ENCODE measurements around the gene RALA.

RALA gene

DNA sequence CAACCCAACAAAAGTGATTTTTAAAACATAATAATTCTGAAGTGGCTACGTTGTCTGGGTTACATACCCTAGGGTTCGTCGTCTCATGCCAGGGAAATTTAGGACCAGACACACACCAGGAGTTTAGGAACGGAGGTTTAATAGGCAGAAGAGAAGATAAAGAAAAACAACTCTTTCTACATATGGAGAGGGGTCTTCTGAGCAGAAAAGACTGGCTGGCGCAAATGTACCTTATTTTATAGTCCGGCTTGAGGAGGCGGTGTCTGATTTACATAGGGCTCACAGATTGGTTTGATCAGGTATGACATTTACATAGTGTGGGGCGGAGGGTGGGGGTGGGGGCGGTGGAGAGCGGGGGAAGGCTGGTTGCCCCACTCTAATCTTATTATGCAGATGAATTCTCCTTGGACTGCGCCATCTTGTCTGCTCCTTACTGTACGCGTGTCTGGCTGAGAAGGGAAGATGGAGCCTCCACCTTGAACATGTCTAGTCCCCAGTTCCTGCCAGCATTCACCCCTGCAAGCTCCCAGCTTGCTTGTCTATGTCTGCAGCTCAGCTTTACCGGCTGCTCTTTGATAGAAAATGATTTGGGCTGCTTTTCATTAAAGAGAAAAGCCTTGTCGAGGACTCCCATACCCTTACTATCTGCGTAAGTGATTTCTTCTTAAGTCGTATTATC is 98.7 kb downstream of the RALA start:
- TF ChIP-seq, protein P1, sequence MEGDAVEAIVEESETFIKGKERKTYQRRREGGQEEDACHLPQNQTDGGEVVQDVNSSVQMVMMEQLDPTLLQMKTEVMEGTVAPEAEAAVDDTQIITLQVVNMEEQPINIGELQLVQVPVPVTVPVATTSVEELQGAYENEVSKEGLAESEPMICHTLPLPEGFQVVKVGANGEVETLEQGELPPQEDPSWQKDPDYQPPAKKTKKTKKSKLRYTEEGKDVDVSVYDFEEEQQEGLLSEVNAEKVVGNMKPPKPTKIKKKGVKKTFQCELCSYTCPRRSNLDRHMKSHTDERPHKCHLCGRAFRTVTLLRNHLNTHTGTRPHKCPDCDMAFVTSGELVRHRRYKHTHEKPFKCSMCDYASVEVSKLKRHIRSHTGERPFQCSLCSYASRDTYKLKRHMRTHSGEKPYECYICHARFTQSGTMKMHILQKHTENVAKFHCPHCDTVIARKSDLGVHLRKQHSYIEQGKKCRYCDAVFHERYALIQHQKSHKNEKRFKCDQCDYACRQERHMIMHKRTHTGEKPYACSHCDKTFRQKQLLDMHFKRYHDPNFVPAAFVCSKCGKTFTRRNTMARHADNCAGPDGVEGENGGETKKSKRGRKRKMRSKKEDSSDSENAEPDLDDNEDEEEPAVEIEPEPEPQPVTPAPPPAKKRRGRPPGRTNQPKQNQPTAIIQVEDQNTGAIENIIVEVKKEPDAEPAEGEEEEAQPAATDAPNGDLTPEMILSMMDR (conservative IDR thresholded peaks at IDR 0.05; ENCODE audit: low read depth, low read length): no peak
- no peak overlapping the region for H3K4me3 ChIP-seq (ENCODE audit: low read depth, low read length)
- DNase-seq (ENCODE audit: low read depth): no peak

DNA sequence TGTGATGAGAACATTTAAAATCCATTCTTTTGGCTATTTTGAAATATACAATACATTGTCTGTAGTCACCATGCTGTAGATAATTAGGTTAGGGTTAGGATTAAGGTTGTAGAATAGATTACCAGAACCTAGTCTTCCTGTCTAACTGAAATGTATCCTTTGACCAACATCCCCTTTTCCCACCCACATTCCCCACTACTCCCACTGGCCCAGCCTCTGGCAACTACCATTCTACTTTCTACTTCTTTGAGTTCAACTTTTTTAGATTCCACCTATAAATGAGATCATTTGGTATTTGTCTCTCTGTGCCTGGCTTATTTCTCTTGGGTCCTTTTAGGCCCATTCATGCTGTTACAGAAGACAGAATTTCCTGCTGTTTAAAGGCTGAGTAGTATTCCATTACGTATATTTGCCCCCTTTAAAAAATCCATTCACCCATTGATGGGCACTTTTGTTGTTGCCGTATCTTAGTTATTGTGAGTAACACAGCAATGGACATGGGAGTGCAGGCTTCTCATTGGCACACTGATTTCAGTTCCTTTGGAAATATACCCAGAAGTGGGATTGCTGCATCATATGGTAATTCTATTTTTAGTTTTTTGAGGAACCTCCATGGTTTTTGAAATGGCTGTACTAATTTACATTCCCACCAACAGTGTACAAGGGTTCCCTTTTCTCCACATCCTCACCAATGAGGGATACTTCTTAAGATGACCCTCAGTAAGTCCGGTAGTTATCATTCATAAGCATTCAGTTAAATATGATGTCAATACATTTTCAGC is 104.0 kb downstream of the RALA start:
- DNase-seq (ENCODE audit: low read depth): no peak
- TF ChIP-seq, protein P1 (conservative IDR thresholded peaks at IDR 0.05; ENCODE audit: low read depth, low read length): no peak
- no peak overlapping the region for H3K4me3 ChIP-seq (ENCODE audit: low read depth, low read length)

DNA sequence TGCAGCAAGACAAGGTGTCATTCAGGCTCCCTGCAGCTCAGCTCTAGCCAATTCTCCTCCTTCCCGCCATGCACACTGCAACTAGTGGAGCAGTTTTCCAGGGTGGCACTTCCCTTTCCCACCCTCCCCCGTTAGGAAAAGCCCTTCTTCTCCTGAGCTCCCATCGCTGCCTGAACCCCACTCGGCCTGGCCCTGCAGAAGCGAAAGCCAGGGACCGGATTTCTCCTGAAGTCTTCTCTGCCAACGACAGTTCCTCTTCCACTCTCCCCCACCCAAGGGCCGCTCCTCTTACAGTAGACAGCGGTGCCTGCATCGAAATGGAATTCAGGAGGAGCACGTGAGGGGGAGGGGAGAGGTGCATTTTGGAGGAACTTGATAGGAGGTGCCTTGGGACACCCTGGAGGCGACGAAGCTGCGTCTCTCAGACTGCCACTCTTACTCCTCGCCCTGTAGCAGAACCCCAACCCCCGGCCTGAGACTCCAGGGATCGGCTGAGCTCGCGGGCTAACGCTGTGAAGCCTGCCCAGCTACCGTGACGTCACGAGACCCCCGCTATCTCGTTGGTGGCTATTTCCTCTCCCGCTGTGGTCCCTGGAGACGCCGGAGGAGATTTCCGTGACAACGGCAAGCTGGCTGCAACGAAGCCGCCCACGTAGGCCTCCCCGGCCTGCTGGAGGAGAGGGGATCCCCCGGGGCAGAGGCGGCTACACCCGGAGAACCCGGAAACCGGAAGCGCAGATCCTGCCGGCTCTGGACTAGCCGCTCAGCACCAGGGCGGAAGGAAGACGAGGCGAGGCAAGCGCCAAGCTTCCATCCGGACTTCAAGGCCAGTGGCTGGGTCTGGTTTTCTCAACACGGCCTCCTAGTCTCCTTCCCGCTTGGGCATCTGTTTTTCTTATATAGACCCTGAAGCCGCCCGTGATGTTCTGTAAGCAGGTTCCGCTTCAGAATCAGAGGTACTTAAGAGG is 109.7 kb downstream of the RALA start:
- peak overlapping the region; percentile 68 for H3K4me3 ChIP-seq (ENCODE audit: low read depth, low read length)
- DNase-seq (ENCODE audit: low read depth): peak; percentile 97
- TF ChIP-seq, protein P1 (conservative IDR thresholded peaks at IDR 0.05; ENCODE audit: low read depth, low read length): no peak

DNA sequence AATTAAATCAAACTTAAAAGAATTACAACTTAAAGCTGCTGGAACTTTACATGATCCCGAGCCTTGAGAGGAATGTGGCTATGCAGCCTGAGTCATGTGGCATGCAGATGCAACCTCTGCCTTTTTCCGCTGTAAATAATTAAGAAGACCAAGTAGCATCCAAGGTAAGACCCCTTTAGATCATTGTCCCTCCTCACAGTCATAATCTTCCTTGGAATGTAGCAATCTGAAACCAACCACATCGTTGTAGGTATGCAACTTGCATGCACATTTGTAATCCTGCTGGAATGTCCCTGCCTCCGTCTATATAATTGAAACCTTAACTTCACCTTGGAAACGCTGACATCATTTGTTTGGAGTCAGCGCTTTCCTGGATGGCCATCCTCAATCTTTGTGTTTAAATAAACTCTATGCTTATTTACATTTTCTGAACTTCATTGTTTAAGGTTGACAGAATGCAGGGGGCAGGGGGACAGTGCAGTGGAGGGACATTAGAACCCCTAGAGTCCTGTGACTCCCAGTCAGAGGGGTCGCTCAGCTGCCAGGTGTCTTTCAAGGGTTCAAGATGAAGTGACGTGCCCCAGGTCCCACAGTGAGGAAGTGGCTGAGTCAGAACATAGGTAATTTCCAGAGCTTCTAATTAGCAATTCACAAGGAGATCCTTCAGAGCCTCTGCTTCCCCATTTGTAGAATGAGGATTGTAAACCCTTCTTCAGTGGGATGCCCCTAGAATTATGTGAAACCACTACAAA is 110.7 kb downstream of the RALA start:
- DNase-seq (ENCODE audit: low read depth): peak; percentile 88
- TF ChIP-seq, protein P1 (conservative IDR thresholded peaks at IDR 0.05; ENCODE audit: low read depth, low read length): no peak

DNA sequence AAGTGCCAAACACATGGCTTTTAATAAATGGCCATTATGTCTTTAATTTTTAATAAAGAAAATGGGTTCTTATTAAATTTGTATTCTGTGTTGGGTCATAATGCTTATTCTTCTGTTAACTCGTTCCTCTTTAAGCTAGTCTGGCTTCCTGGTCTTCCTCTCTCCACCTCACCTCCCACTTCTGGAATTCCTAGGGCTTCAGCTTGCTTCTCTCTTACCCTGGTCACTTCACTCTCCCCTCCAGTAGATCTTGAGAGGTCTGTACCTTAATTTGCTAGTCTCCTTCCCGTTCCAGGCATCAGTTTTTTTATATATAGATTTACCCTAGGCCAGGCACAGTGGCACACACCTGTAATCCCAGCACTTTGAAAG is 111.2 kb downstream of the RALA start:
- TF ChIP-seq, protein P1 (conservative IDR thresholded peaks at IDR 0.05; ENCODE audit: low read depth, low read length): no peak
- DNase-seq (ENCODE audit: low read depth): no peak
- no peak overlapping the region for H3K4me3 ChIP-seq (ENCODE audit: low read depth, low read length)

More for the DNA sequence above, 110.7 kb downstream of the RALA start:
- H3K4me3 ChIP-seq (ENCODE audit: low read depth, low read length): peak overlapping the region; percentile 68

DNA sequence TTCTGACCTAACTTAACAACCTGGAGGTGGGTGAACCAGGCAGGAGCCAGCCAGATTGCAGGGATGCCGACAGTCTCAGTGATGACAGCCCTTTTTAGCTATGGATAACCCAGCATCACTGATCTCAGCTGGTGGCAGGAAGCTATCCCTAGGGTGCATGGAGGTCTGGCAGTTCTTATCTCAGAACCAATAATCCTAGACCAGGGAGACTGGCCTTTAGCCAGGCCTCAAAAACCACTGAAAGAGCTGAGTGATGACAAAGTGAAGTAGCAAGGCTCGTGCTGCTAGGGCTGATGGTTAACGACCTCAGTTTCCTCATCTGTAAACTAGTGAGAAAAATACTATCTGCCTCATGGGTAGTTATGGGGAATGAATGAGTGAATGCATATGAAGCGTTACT is 112.5 kb downstream of the RALA start:
- peak; percentile 58 for DNase-seq (ENCODE audit: low read depth)
- TF ChIP-seq, protein P1 (conservative IDR thresholded peaks at IDR 0.05; ENCODE audit: low read depth, low read length): no peak
- no peak overlapping the region for H3K4me3 ChIP-seq (ENCODE audit: low read depth, low read length)
